GM10266 (cell line): ENCODE data around the gene GARNL3.

Experiments
- DNase-seq: peaks from one replicate; pipeline ENCODE4 v3.0.0; 2012; ENCODE audit errors: extremely low spot score
- TF ChIP-seq, protein P1 (sequence below): IDR thresholded peaks from 2 replicates; pipeline ENCODE4 v1.5.1; 2012; ENCODE audit warnings: mild to moderate bottlenecking, low read depth; ENCODE audit not compliant: control insufficient read depth, insufficient read depth; ENCODE audit errors: missing control alignments

GARNL3 gene

DNA sequence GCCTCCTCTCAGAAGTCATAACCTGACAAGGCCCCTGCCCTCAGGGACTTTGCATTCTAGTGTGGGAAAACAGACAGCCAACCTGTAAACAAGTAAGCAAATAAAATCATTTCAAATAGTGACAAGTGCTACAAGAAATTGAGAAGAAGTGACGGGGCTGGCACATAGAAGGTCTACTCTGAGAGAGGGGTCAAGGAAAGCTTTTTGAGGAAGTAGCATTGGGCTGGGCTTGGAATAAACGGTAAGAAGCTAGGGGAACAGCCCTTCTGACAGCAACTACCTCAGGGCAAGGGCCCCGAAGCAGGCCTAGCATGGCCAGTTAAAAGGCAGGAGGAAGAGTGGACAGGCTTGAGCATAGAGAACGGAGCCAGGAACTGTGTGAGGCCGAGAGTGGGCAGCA is 127.6 kb downstream of the GARNL3 start:
- DNase-seq, result no peak
- TF ChIP-seq, protein P1, sequence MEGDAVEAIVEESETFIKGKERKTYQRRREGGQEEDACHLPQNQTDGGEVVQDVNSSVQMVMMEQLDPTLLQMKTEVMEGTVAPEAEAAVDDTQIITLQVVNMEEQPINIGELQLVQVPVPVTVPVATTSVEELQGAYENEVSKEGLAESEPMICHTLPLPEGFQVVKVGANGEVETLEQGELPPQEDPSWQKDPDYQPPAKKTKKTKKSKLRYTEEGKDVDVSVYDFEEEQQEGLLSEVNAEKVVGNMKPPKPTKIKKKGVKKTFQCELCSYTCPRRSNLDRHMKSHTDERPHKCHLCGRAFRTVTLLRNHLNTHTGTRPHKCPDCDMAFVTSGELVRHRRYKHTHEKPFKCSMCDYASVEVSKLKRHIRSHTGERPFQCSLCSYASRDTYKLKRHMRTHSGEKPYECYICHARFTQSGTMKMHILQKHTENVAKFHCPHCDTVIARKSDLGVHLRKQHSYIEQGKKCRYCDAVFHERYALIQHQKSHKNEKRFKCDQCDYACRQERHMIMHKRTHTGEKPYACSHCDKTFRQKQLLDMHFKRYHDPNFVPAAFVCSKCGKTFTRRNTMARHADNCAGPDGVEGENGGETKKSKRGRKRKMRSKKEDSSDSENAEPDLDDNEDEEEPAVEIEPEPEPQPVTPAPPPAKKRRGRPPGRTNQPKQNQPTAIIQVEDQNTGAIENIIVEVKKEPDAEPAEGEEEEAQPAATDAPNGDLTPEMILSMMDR, result no peak

- TF ChIP-seq, protein P1, result no peak
- DNase-seq, result no peak
These were observed 128.4 kb downstream of the GARNL3 start for GRCh38 chr9:127392976-127393375.

DNA sequence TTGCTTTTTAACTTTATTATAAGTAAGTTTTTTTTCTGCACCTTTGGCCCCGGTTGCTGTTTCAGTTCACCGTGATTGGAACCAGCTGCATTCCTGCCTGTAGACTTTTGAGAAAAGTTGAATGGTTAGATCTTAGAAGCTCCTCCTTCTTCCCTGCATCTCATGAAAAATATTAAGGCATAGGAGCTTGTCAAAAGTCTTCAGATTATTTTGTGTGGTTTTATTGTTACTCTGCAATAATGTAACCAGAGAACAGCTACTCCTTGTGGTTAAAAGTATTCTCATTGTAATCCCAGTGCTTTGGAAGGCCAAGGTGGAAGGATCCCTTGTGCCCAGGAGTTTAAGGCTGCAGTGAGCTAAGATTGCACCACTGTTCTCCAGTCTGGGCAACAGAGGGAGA is 129.1 kb downstream of the GARNL3 start:
- TF ChIP-seq, protein P1, result no peak
- no peak for DNase-seq

GRCh38 chr9:127395497-127396252 is 131.1 kb downstream of the GARNL3 start:
- TF ChIP-seq, protein P1, result no peak

GRCh38 chr9:127396253-127396807 is 131.8 kb downstream of the GARNL3 start:
- DNase-seq, result no peak
- TF ChIP-seq, protein P1, result no peak

More at GRCh38 chr9:127395497-127396252, 131.1 kb downstream of the GARNL3 start:
- no peak for DNase-seq

GRCh38 chr9:127396808-127397645 is 132.5 kb downstream of the GARNL3 start, which contains the start of gene SLC2A8:
Gene SLC2A8, plus strand, starts transcription at chr9:127397169. Its CDS starts 62 bp downstream, at chr9:127397231.
- TF ChIP-seq, protein P1, result no peak
- peak; percentile 97 for DNase-seq
